ENCODE data around the gene CADPS.

Gene CADPS

GRCh38 chr3:62481962-62482361 lies 393.3 kb downstream of the CADPS start:
- DNase-seq = no peak

DNA sequence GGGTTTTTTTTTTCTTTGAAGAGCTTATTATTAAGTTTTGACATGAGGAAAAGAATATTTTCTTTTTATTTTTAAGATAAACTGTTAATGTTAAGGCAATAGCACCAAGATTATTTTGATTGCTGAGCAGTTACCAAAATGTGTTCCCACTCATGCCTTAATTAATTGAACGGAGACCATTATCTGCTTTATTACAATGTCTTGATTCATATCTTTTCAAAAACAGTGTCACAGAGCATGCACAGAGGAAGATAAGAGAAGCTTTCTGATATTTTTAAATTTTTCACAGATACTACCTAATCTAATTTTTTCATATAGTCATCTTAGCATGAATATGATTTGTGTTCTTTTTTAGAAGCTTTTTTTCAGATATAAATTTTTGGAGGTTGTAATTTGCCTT lies 395.2 kb downstream of the CADPS start:
- no peak for DNase-seq

GRCh38 chr3:62479326-62479725 lies 395.9 kb downstream of the CADPS start:
- no peak for DNase-seq

DNA sequence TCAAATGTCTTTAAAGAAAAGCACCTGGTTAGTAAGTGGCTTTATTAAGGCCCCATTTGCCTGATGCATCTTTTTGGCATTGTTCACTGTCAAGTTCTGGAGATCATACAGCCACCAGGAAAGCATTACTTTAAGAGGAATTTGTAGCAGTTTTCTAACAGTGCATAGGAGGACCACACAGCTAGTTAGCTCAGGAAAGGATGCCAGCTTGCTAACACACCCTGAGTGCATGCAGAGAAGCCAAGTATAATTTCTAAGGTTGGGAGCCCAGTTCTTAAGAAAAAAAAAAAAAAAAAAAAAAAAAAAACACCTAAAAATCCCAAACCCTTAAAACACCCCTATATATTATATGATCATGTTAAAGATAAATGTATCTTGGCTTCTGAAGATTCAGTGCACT lies 399.9 kb downstream of the CADPS start:
- DNase-seq = no peak

DNA sequence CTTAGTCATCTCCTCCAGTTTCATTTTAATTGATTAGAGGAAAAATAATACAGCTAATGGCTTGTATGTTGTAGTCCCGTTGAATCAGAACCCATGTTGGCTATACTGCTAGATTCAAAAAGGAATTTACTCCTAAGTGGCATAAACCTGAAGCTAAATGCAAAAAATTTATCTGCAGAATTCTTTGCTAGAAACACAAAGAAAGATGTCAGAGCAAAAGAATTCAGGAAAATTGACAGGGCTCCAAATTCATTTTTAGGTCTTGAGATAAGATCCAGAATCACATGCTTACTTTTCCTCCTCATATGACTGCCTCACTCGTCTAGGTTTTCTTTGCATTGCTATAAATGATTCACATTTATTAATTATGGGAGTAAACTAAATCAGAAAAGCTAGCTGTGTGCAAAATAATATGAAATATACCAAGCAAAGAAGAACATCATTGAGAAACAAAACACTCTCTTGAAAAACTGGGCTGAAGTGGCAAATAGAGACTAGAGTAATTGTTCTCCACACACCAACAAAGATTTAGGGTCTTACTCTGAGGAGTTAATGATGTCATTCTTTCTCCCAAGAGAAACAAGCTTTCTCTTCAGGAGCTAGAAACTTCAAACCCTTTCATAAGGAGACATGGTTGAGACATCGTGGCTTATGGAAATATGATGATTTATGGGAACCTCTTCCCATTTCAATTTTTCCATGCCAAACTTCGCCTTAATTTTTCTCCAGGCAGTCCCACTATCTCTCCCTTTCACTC lies 407.1 kb downstream of the CADPS start:
- DNase-seq = no peak

DNA sequence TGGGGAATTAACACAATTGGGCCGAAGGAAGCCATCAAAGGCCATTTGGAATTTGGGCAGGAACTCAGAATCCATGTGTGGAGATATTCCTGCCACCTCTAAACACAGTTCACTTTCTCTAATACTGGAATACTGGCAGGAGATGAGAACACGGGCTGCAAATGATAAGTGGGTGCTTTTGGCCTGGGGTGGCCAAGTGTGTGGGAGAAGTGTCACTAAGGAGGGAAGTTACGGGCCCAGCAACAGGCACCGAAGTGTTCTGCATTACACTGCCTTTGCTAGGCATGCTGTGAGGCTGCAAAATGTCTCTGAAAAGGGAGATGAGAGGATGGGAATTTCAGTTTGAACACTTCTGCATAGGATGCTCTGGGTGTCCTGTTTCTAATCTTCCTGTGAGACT lies 412.4 kb downstream of the CADPS start:
- no peak for DNase-seq

DNA sequence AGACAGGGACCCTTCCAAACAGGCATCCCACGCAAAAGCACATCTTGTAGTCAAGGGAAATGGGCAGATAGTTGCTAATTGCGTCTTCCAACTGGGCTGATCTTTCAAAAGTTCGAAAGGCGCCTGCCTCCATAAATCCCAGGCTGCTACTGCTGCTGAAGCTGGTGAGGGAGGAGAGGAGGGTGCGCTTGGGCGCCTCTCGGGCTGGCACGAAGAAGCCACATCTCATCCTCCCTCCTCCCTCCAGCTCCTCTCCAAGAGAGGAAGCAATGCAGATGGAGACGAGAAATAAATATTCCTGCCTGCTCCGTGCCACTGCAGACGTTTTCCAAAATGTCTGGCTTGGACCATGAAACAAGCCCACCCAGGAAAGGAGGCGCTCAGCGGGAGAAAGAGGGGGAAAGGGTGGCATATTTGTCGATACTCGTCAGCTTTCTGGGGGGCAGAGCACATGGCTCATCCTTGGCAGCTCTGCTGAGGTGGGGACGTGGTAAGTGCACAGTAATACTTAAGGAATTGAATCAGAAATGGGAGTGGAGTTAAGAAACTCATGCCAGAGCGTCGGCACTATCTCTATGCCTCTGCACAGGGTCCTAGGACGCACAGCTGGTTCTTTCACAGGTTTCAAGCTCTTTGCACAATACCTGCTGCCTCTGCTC lies 413.0 kb downstream of the CADPS start:
- no peak for DNase-seq

- DNase-seq = no peak
These were observed 420.3 kb downstream of the CADPS start for GRCh38 chr3:62454916-62455315.

- no peak for DNase-seq
These were observed 421.8 kb downstream of the CADPS start for GRCh38 chr3:62453448-62453847.

GRCh38 chr3:62451211-62451887 lies 423.9 kb downstream of the CADPS start:
- no peak for DNase-seq

DNA sequence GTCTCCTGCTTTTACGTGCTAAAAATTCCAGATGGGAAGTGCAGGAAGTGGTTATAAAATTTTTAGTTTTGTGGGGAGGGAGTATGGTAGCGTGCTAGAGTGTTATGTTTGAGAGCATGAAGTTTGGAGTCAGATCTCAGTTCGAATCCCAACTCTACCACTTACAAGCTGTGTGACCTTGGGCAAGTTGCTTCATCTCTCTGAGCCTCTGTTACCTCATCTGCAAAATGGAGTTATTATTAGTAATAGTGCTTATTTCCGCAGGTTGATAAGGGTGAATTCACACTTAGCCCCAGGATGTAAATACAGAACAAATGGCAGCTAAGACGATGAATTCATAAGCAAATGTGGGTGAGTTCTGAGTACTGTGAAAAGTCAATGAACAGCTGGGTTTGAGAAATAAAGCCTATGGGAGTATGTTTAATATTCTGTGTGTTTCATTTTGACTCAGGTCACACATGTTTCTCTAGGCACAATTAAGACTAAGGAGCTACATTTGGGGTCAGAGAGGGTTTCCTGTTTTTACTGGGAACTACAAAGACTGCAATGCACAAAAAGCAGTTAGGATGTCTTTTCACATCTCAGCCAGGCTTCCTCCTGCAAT lies 428.8 kb downstream of the CADPS start:
- DNase-seq = no peak

GRCh38 chr3:62445275-62445674 lies 429.9 kb downstream of the CADPS start:
- DNase-seq = no peak

- no peak for DNase-seq
These were observed 435.2 kb downstream of the CADPS start for GRCh38 chr3:62439978-62440377.

DNA sequence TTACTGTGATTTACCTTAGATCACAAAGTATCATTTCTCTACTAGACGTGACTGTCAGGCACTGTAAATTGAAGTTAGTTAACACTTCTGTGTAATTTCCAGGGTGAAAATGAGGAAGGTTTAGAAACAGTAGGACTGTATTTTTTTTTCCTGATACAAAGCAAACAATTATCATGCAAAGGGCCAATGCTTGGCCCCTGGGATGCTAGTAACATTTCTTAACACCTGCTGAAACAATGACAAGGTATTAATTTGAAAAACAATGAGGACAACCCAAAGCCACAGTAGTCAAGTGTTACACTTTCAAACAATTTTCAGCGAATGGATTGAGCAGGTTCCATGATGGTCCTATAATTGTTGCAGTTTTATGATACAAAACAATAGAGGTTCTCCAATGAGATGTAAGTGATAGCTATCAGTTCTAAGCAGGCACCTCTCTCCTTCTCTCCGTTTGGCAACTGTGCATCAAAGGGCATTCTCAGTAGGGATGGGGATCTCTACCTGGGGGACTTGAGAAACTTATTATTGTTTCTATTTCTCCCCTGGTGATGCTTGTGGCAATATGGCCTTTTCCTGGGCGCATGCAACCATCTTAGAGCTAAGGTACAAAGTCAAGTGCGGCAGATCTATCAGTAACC lies 435.9 kb downstream of the CADPS start:
- no peak for DNase-seq

GRCh38 chr3:62436785-62437184 lies 438.4 kb downstream of the CADPS start:
- no peak for DNase-seq

DNA sequence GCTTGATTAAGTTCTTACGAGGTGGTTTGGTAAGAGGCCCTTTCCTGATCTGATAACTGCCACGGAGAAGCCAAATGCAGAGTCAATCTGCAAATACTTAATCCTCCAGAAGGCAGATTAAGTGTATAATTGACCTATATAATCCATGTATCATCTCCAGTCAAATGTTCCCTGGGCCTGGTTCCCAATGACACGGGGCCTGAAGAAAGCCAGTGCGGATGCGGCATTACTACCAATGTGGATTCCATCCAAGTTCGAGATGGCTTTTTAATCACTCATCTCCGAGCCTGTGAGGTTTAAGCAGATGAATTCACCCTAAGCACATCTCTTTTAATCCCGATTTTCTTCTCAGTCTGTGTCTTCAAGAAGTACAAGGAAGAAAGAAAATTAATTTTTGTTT lies 441.8 kb downstream of the CADPS start:
- no peak for DNase-seq

GRCh38 chr3:62421207-62421606 lies 454.0 kb downstream of the CADPS start:
- DNase-seq = no peak

DNA sequence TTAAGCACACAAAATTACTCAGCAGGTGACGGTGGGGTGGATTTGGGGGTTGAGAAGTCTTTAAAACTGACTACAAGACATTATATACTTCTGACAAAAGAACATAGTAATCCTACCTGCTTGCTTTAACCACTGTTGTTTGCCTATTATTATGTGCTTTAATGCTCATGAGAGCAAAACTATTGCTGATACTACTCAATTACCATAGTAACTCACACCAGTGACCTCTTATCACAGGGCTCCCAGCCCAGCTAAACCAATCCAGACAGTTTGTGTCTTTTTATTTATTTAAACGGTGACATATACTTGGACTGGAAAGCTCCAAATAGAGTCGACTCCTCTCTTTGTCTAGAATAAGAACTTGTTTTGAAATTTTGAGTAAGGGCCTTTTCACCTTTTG lies 459.1 kb downstream of the CADPS start:
- no peak for DNase-seq

GRCh38 chr3:62415312-62415801 lies 459.9 kb downstream of the CADPS start:
- DNase-seq = no peak

DNA sequence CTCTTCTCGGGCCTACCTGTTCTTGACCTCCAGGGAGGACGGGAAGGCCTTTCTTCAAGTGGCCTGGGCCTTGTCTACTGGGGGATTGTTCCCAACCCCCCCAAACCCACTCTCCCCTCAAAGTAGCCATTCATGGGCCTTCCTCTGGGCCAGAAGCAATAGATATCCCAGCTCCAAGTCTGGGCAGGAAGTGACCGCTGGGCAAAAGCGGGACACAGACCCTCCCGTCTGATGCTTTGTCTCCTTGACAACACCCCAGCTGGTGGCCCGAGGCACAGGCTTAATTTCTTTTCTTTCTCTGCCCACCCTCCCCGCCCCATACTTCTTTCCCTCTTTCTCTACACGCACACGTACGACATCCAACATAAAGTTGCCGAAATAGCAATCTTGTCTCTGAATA lies 460.4 kb downstream of the CADPS start:
- DNase-seq = no peak

GRCh38 chr3:62413687-62414086 lies 461.5 kb downstream of the CADPS start:
- DNase-seq = no peak

- no peak for DNase-seq
These were observed 468.3 kb downstream of the CADPS start for GRCh38 chr3:62406945-62407344.

- DNase-seq = no peak
These were observed 469.6 kb downstream of the CADPS start for GRCh38 chr3:62405566-62405965.

All from NCI-H1092 (cell line).